Heart left ventricle (tissue), 16 donors: ENCODE results near the gene CD27. TPM values are rescaled to one million over a fixed set of nuclear protein-coding genes. Genes with fewer than 3 reads are reported as not detected.
A peak's percentile ranks its signal among the peaks of the same experiment; 100 is the strongest.
"Not testable (repeated sequence)": the region's sequence is repeated elsewhere in the genome, so short reads cannot be mapped to it uniquely, and the experiment has no call there.

ENCODE experiments used
- ATAC-seq, 4 donors: fragments of 200-7000 bp; cut with Tn5 transposase; one replicate each; pipeline ENCODE4 v1.9.1; 2020 to 2022; ENCODE audit warnings: moderate library complexity in 4 of 4, mild to moderate bottlenecking in 3 of 4, moderate number of reproducible peaks in 1 of 4
- DNase-seq, 5 donors: peaks; one replicate each; pipeline ENCODE4 v3.0.0-alpha.2; 2020
- H3K27ac ChIP-seq, 12 donors: fragments of 200-600 bp; sonication (generic) in 4 of 12; one replicate each; pipeline versions ENCODE4 v1.5.0 to v1.8.0; 2016 to 2022; ENCODE audit warnings: mild to moderate bottlenecking in 2 of 12
- H3K27me3 ChIP-seq, 9 donors: fragments of 200-600 bp; sonication (generic) in 2 of 9; one replicate each; pipeline versions ENCODE4 v1.5.1 to v1.8.0; 2016 to 2022; ENCODE audit warnings: mild to moderate bottlenecking in 3 of 9
- H3K36me3 ChIP-seq, 9 donors: fragments of 200-600 bp; sonication (generic) in 2 of 9; one replicate each; pipeline versions ENCODE4 v1.5.0 to v1.8.0; 2018 to 2022; ENCODE audit warnings: mild to moderate bottlenecking in 2 of 9
- H3K4me1 ChIP-seq, 12 donors: fragments of 200-600 bp; sonication (generic) in 4 of 12; one replicate each; pipeline versions ENCODE4 v1.5.0 to v1.8.0; 2016 to 2022; ENCODE audit warnings: mild to moderate bottlenecking in 3 of 12
- H3K4me3 ChIP-seq, 12 donors: fragments of 200-600 bp; sonication (generic) in 4 of 12; one replicate each; pipeline versions ENCODE4 v1.5.0 to v1.8.0; 2017 to 2022; ENCODE audit warnings: mild to moderate bottlenecking in 9 of 12, moderate library complexity in 4 of 12
- H3K9me3 ChIP-seq, 12 donors: fragments of 200-600 bp; sonication (generic) in 4 of 12; one replicate each; pipeline versions ENCODE4 v1.5.0 to v1.8.0; 2016 to 2022; ENCODE audit warnings: mild to moderate bottlenecking in 1 of 12
- CTCF ChIP-seq, 12 donors: fragments of 200-600 bp; sonication (generic) in 4 of 12; IDR thresholded peaks; one replicate each; pipeline versions ENCODE4 v1.5.0 to v1.8.0; 2018 to 2022; ENCODE audit warnings: antibody characterized with exemption in 12 of 12, mild to moderate bottlenecking in 5 of 12
- POLR2A ChIP-seq, 2 donors: fragments of 450-650 bp; IDR thresholded peaks; one replicate each; pipeline ENCODE4 v1.6.1; 2017; ENCODE audit warnings: antibody characterized with exemption in 2 of 2, mild to moderate bottlenecking in 2 of 2, moderate library complexity in 2 of 2
- WGBS, 4 donors: extraction: QIAGEN DNeasy Blood & Tissue Kit in 2 of 4; methylation state at CpG; one replicate each; pipeline versions ENCODE4 v1.1.5 to v1.1.7; 2013 to 2018; 5-methylcytosine and 5-hydroxymethylcytosine counted together
- intact Hi-C, 10 donors: fragments of 100-400 bp; cut with DNase I; formaldehyde crosslinking; loops; one replicate each; pipeline versions ENCODE4 v1.11.1 to v1.14.2; 2022
- polyA plus RNA-seq, 2 donors: library from polyadenylated mRNA; stranded (reverse); fragments of 200-250 nt; gene quantifications; one replicate each; pipeline ENCODE4 v1.2.3, GENCODE V29; 2013
- total RNA-seq, 9 donors: library from RNA; depleted of rRNA in 2 of 9; stranded (reverse); fragments of >200 nt in 2 of 9; fragmentation: NEBNext Ultra II Directional in 3 of 9; extraction: Animal tissue kit (Norgen Biotek cat#: 25700) in 3 of 9; gene quantifications; one replicate each; pipeline versions ENCODE4 v1.1.0 to v1.2.4, GENCODE V29; 2016 to 2023
- donor health status: ischemic (EF 13 %, LVEDD 7.1; RV severe dilation, severe dysfunction).
- donor health status: healthy with polysubstance abuse.
- donor health status: DM: no; HTN: yes; CAD: no.
- donor health status: DM: no; HTN: no; CAD: no.
- donor health status: ischemic (EF 25% LVEDD 6.9; RV normal size, moderate dysfunction).
- donor health status: ischemic (EF 25% LVEDD 5.7; RV mildly dilated, moderate dysfunction).
- donor health status: healthy.
- donor health status: DM: yes; HTN: yes; CAD: no.
- donor health status: ischemic (EF 35%, LVEDD 5.7; RV mildly dilated, moderate dysfunction).
- donor health status: nonischemic (EF 11% LVEDD 7.7; RV severe dilation, severe dysfunction).
- donor health status: DM: yes; HTN: yes; CAD: no.
- donor health status: PGD.
- donor health status: ischemic (EF 29% LVEDD 5.4; RV normal size, mild dysfunction).
- donor health status: nonischemic (EF 23%, LVEDD 6.1; RV moderate dilation, normal function).

The CD27 gene
- total and polyA plus RNA-seq, 11 donors, result 0.19 to 5.3 (median 0.40) TPM; not detected in 6

- WGBS, 4 donors, result 85 to 90% (median 88%) methylated on average over 21 to 23 of the region's 23 CpGs
- intact Hi-C loops, result loop anchor here in 2 of 10 donors (2.0 to 10.0 kb wide), 2 partner anchors 39 to 109 kb away; partner anchors contain the start of gene GAPDH (in 1 of the 2)
- Histone ChIP-seq H3K4me1 (peaks cover 0 to 28% (median 11%) of the 10 kb centered on the region in 12 donors), H3K27ac (peak overlapping the region in 1 of 12 donors; percentile 66), H3K27me3 (no peaks in the 10 kb centered on the region), H3K9me3 (no peaks in the 10 kb centered on the region), H3K36me3 (no peaks in the 10 kb centered on the region), H3K4me3 (no peak overlapping the region)
- no peak for ATAC-seq
- TF ChIP-seq POLR2A (IDR thresholded peaks at IDR 0.05), result no peak
- no peak for TF ChIP-seq CTCF (IDR thresholded peaks at IDR 0.05)
- no peak for DNase-seq
These were observed 18.9 kb upstream of the CD27 start for GRCh38 chr12:6425590-6426531.

GRCh38 chr12:6426882-6427671, 17.7 kb upstream of the CD27 start:
- TF ChIP-seq POLR2A (IDR thresholded peaks at IDR 0.05) (no peak), CTCF (IDR thresholded peaks at IDR 0.05) (no peak)
- intact Hi-C loops, result loop anchor here in 1 of 10 donors (10.0 kb wide), 1 partner anchor 108 kb away; the partner anchor contains the start of gene GAPDH
- DNase-seq (no peak), ATAC-seq (no peak)
- no peaks in the 10 kb centered on the region for H3K36me3 ChIP-seq
- H3K27me3 ChIP-seq, result no peaks in the 10 kb centered on the region
- no peak overlapping the region for H3K4me3 ChIP-seq
- 79 to 87% (median 82%) methylated on average over 14 of the region's 14 CpGs for WGBS, 4 donors
- H3K27ac ChIP-seq, result peak overlapping the region in 1 of 12 donors; percentile 66
- H3K9me3 ChIP-seq, result no peaks in the 10 kb centered on the region
- H3K4me1 ChIP-seq, result peaks cover 0 to 34% (median 12%) of the 10 kb centered on the region in 12 donors

GRCh38 chr12:6427796-6428195, 17.0 kb upstream of the CD27 start:
- WGBS, 4 donors, result 93 to 95% (median 94%) methylated on average over 10 of the region's 10 CpGs
- Histone ChIP-seq H3K27ac (peak overlapping the region in 1 of 12 donors; percentile 66), H3K4me1 (peaks cover 0 to 34% (median 12%) of the 10 kb centered on the region in 12 donors)
- not testable (repeated sequence) for H3K9me3 ChIP-seq, ATAC-seq, H3K27me3 ChIP-seq, H3K4me3 ChIP-seq, DNase-seq, H3K36me3 ChIP-seq
- intact Hi-C loops, result loop anchor here in 1 of 10 donors (10.0 kb wide), 1 partner anchor 107 kb away; the partner anchor contains the start of gene GAPDH

GRCh38 chr12:6428326-6428725, 16.4 kb upstream of the CD27 start:
- 83 to 90% (median 86%) methylated on average over 3 of the region's 3 CpGs for WGBS, 4 donors
- no peaks in the 10 kb centered on the region for H3K27me3 ChIP-seq
- DNase-seq (no peak), ATAC-seq (no peak)
- peaks cover 0 to 33% (median 11%) of the 10 kb centered on the region in 12 donors for H3K4me1 ChIP-seq
- H3K27ac ChIP-seq, result no peak overlapping the region
- H3K4me3 ChIP-seq, result no peak overlapping the region
- TF ChIP-seq POLR2A (IDR thresholded peaks at IDR 0.05) (no peak), CTCF (IDR thresholded peaks at IDR 0.05) (no peak)
- intact Hi-C loops, result loop anchor here in 1 of 10 donors (10.0 kb wide), 1 partner anchor 106 kb away; the partner anchor contains the start of gene GAPDH
- H3K9me3 ChIP-seq, result no peaks in the 10 kb centered on the region
- H3K36me3 ChIP-seq, result no peaks in the 10 kb centered on the region
